ENCODE data around the gene NPHP4.

GRCh38 chr1:5933676-5934057, 58.6 kb downstream of the NPHP4 start:
- TF ChIP-seq CTCF (IDR thresholded peaks at IDR 0.05; ENCODE audit: low read depth, low read length, poor library complexity, severe bottlenecking) = no peak
- TF ChIP-seq EZH2phosphoT487 (IDR thresholded peaks at IDR 0.05; ENCODE audit: borderline replicate concordance, low read length) = no peak
